Stimulated activated CD4-positive, alpha-beta T cell treated with anti-CD3 and anti-CD28 coated beads, Interleukin-1b, Interleukin-23, amount 100 ng/mL, for 48 hours (primary cell): Measurements from ENCODE around the gene HOXB6.

ENCODE experiments used
- DNase-seq: peaks from one replicate; pipeline ENCODE4 v3.0.0-alpha.2; 2020

HOXB6 gene

GRCh38 chr17:48593840-48594537 is 10.8 kb downstream of the HOXB6 start:
- peak; percentile 76 for DNase-seq

- DNase-seq: no peak
Measured at GRCh38 chr17:48593126-48593829, 11.5 kb downstream of the HOXB6 start, which contains the start of gene HOXB5. TSS of gene HOXB5 (minus strand) at chr17:48593779. CDS start at chr17:48593682, 97 bp downstream.

DNA sequence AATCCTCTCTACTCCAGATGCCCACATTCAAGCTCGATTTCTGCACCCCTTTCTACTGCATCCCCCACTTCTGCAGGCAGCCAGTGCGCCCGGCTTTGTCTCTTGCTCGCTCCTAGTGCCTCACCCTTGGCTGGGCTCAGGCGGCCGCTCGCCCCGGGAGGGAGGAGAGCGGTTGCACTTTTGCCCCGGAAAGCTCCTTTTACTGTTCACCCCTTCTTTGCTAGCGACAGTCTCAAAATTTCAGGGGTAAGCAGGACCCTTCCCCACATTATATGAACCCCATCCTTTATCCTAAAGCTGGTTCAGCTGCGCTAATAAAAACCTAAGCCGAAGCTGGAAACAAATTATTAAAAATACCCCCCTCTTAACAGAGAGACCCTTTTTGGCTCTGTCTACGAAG is 12.2 kb downstream of the HOXB6 start:
- no peak for DNase-seq

GRCh38 chr17:48592057-48592514 is 12.7 kb downstream of the HOXB6 start:
- DNase-seq: no peak

DNA sequence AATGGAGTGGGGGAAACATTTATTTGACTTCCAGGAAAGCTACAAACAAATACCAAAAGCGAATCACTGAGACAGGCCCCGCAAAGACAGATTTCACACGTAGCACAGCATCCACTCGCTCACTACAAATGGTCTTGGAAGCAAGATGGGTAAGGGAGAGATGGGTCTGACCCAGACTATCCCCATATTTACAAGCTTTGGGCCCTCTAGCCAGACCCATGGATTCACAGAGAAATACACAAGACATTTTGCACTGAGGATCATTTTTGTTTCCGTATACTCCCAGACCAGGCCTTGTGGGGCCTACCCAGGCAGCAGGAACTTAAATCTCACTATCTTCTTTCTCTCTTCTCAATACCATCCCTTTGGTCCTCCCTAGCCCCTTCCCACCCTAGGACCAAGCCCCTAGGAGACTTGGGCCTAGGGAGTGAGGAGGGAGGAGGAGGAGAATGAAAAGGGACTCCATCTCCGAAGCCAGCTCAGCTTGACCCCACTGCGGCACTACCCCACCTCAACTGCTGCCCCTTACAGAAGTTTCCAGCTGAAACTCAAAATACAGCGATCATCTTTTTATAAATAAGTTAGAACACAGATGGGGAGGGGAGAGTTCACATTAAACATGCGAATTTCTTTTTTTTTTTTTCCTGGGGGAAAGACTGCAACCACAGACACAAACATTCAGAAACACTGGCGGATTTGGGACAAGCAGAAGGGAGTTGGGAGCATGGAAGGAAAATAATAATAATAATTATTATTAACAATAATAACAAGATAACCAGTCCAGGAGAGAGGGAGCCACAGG is 13.3 kb downstream of the HOXB6 start:
- DNase-seq: no peak

DNA sequence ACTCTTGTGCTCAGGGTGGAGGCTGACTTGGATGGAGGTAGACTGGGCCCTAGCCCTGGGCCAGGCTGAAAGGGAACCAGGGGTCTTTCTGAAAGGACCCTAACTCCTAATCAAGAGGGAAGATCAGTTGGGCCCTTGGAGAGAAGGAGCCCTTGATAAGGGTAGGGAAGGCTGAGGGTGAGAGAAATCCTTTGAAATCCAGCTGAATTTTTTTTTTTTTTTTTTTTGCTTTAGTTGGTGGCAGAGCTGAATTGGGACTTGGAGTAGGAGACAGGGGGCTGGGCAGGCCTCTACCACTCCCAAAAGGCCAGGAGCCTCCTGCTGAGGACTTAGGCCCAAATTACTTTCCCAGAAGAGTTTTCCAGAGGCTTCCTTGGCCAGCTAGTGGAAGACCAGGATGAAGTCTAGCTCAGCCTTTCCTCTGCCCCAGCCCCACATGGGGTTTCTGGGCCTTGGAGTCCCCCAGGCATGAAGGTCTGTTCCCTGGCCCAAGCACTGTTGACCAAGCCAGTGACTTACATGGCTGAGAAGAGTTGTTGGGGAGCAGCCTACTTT is 14.1 kb downstream of the HOXB6 start:
- DNase-seq: no peak

GRCh38 chr17:48589831-48590606 is 14.8 kb downstream of the HOXB6 start, which contains the start of gene HOXB3:
TSS of gene HOXB3 (minus strand) at chr17:48590241. CDS start at chr17:48552474, 37,767 bp downstream.
- DNase-seq: no peak

- no peak for DNase-seq
Measured at GRCh38 chr17:48589060-48589830, 15.5 kb downstream of the HOXB6 start.

GRCh38 chr17:48588528-48588927 is 16.3 kb downstream of the HOXB6 start:
- no peak for DNase-seq

- no peak for DNase-seq
Measured at GRCh38 chr17:48588074-48588415, 16.7 kb downstream of the HOXB6 start.

GRCh38 chr17:48587276-48588073 is 17.3 kb downstream of the HOXB6 start:
- no peak for DNase-seq

DNA sequence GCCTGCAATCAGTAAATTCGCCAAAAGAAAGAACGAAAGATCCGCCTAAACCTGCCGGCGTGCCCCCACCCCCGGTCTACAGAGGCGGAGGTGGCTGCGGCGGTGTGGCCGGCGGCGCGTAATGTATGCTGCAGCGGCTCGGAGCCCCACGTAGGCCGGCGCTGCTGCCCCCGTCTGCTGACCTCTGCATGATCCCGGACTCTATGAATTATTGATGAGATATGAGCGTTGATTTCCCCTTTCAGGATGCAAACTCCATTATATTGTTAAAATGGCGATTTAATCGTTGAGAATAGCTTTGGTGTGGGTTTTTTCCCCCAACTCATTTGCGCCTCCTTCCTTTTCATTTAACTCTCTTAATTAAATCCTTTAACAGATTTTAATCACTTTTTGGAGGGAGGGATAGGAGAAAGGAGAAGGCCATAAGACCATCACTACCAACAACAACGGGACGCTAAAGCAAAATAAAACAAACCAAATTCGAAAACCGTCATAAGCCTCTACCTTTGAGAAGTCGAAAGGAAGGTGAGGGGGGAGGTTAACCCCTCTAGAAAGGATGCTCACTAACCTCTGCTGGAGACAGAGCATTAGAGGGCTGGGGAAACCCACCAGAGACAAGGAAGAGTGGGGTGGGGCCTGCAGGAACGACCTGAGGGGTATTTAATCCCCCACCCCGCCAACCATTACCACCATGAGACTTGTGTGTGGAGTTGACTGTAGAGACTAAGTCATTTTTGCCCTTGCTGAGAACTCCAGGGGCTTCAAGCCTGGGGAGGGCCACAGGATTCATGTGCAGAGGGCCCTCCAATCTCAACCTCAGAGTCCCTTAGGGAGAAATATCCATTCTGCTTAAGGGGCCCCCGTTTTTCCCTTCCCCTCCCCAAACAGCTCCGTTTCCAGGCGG is 18.2 kb downstream of the HOXB6 start:
- DNase-seq: no peak

GRCh38 chr17:48584223-48584741 is 20.5 kb downstream of the HOXB6 start:
- no peak for DNase-seq

- no peak for DNase-seq
Measured at GRCh38 chr17:48583708-48584222, 21.0 kb downstream of the HOXB6 start.

- DNase-seq: no peak
Measured at GRCh38 chr17:48582750-48583069, 22.1 kb downstream of the HOXB6 start.

DNA sequence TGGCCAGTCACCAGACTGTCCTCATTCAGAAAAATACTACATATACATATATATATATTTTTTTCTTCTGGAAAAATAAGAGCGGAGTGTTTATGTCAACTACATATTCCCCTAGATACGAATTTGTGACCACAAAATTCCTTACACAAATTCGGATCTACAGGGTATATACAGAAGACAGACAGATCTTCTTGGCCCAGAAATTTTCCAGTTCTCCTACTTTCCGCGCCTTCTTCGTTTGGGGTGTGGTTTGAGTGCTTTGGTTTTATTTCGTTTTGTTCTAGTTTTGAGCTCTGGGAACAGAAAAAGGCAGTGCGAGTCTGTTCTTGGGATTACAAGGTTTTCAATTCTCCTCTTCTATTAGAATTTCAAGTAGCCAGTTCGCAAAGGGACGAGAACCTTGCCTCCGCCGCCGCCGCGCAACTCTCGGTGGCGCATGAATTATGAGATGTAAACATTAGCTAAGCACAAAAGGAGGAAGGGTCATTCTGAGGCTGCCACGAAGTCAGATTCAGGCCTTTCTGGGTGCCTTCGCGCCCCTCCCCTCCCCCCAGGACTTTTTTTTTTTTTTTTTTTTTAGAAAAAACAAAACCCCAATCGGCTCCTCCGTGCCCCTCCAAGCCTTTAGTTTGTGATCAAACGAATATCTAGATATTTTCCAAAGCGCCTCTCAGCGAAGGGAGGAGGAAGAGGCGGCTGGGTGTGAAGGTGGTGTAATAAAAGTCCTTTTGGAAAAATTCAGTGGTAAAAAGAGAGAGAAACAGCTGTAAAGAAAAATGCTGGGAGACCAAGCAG is 24.8 kb downstream of the HOXB6 start:
- DNase-seq: no peak

DNA sequence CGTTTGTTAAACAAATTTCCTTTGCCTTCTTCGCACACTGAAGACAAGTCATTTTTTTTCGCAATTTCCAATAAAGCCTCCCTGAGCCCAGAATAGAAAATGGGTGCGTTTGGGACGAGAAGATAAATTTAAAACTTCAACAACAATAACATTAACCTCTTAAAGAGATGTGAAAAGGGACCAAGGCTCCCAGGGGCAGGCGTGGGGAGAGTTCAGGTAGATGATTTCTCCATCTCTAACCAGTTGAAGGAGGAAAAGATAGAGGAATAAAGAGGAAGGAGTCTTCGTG is 25.4 kb downstream of the HOXB6 start:
- DNase-seq: no peak

- no peak for DNase-seq
Measured at GRCh38 chr17:48578616-48579470, 25.9 kb downstream of the HOXB6 start.
